HepG2 (cell line): ENCODE data around the gene RPA1. TPM values are rescaled to one million over a fixed set of nuclear protein-coding genes. Genes with fewer than 3 reads are reported as not detected.

Source experiments
- ATAC-seq: fragments of 200-7000 bp; cut with Tn5 transposase; 3 replicates; pipeline ENCODE4 v1.9.1; 2020; ENCODE audit warnings: mild to moderate bottlenecking, moderate library complexity
- BruUV-seq: library from RNA; stranded (reverse); fragments of 400-500 nt; replicated peaks from 2 replicates; lab custom pipeline; 2021; lab: Mats Ljungman, UMichigan
- CTCF ChIA-PET: fragments of 300-600 bp; formaldehyde crosslinking; extraction: SDS; loops from one replicate; lab custom pipeline; 2021; ENCODE audit warnings: low total read pairs, inconsistent platforms, low intra/inter-chr PET ratio; lab: Yijun Ruan, JAX
- POLR2A ChIA-PET: fragments of 350-600 bp; sonication (Branson Sonifier 250); formaldehyde crosslinking; loops from one replicate; lab custom pipeline; 2020; ENCODE audit warnings: antibody characterized with exemption, inconsistent platforms; lab: Yijun Ruan, JAX
- DNase-seq: peaks from one replicate; pipeline ENCODE4 v3.0.0-alpha.2; 2015; ENCODE audit warnings: low spot score
- FAIRE-seq: peaks from 3 replicates; lab custom pipeline; 2011; peaks lifted over from hg19 to GRCh38; lab: Jason Lieb, UNC
- H2AFZ ChIP-seq: one replicate; pipeline ENCODE4 v1.6.1; 2011; ENCODE audit warnings: low read length, inconsistent platforms
- H3K27ac ChIP-seq: fragments of 300-600 bp; 3 replicates; pipeline ENCODE4 v1.8.0; 2011; ENCODE audit warnings: mixed run types, mild to moderate bottlenecking, mixed read lengths, low read length, inconsistent platforms; ENCODE audit not compliant: insufficient read depth; ENCODE audit errors: extremely low read length
- H3K27me3 ChIP-seq, 2 experiments: fragments of 200-600 bp in 1 of 2; 2 replicates in 1 of 2; 3 replicates in 1 of 2; pipeline versions ENCODE4 v1.6.0 to v1.8.0; 2011; ENCODE audit warnings: low read length in 2 of 2, mild to moderate bottlenecking in 2 of 2, moderate library complexity in 2 of 2, inconsistent platforms in 1 of 2; ENCODE audit not compliant: insufficient read depth in 2 of 2, control insufficient read depth in 1 of 2
- H3K36me3 ChIP-seq, 2 experiments: fragments of 200-600 bp in 1 of 2; replicated peaks in 1 of 2; 2 replicates in 1 of 2; 3 replicates in 1 of 2; pipeline versions ENCODE4 v1.5.1 to v1.8.0; 2011; ENCODE audit warnings: low read length in 2 of 2, inconsistent platforms in 1 of 2; ENCODE audit not compliant: insufficient read depth in 2 of 2, control insufficient read depth in 1 of 2
- H3K4me1 ChIP-seq: 2 replicates; pipeline ENCODE4 v1.5.1; 2012; ENCODE audit warnings: low read length, inconsistent platforms; ENCODE audit not compliant: insufficient read depth
- H3K4me2 ChIP-seq: 2 replicates; pipeline ENCODE4 v1.6.0; 2011; ENCODE audit warnings: low read depth, low read length, inconsistent platforms
- H3K4me3 ChIP-seq, 3 experiments: fragments of 200-600 bp in 1 of 3; sonication (generic), shearing (Covaris generic) in 1 of 3; replicated peaks in 1 of 3; 2 replicates each; pipeline ENCODE4 v1.5.1; 2011 to 2016; ENCODE audit warnings: low read length in 3 of 3, inconsistent platforms in 2 of 3, low read depth in 2 of 3, mild to moderate bottlenecking in 2 of 3, control low read depth in 1 of 3, mixed read lengths in 1 of 3; ENCODE audit not compliant: insufficient read depth in 1 of 3
- H3K79me2 ChIP-seq: one replicate; pipeline ENCODE4 v1.6.1; 2011; ENCODE audit warnings: low read length, inconsistent platforms; ENCODE audit not compliant: insufficient read depth
- H3K9ac ChIP-seq: 2 replicates; pipeline ENCODE4 v1.6.0; 2011; ENCODE audit warnings: mild to moderate bottlenecking, low read depth, low read length, inconsistent platforms; ENCODE audit not compliant: insufficient read depth
- H3K9me3 ChIP-seq: 2 replicates; pipeline ENCODE4 v1.5.1; 2012; ENCODE audit warnings: mild to moderate bottlenecking, low read length
- H4K20me1 ChIP-seq: 2 replicates; pipeline ENCODE4 v1.6.0; 2011; ENCODE audit warnings: inconsistent platforms, mild to moderate bottlenecking, low read length, moderate library complexity; ENCODE audit not compliant: insufficient read depth
- HNF1B ChIP-seq: sonication (generic); formaldehyde crosslinking; IDR thresholded peaks from 2 replicates; pipeline ENCODE4 v1.5.1; 2020; ENCODE audit warnings: mild to moderate bottlenecking, moderate library complexity, missing genetic modification reagents
- HNF4A ChIP-seq: sonication (generic); formaldehyde crosslinking; IDR thresholded peaks from 2 replicates; pipeline ENCODE4 v1.4.0; 2020; ENCODE audit warnings: missing genetic modification reagents
- LCORL ChIP-seq, 2 experiments: fragments of 450-650 bp in 1 of 2; sonication (generic) in 1 of 2; formaldehyde crosslinking in 1 of 2; IDR thresholded peaks; 2 replicates each; pipeline versions ENCODE4 v1.5.0 to v1.6.1; 2017 to 2020; ENCODE audit warnings: antibody characterized with exemption in 1 of 2, missing genetic modification reagents in 1 of 2
- MEIS2 ChIP-seq: sonication (generic); formaldehyde crosslinking; IDR thresholded peaks from 2 replicates; pipeline ENCODE4 v1.9.0; 2021; ENCODE audit warnings: mild to moderate bottlenecking, missing genetic modification reagents
- MXD4 ChIP-seq: IDR thresholded peaks from 2 replicates; pipeline ENCODE4 v1.6.1; 2016; ENCODE audit warnings: mild to moderate bottlenecking, missing biosample characterization, missing genetic modification reagents
- PLRG1 ChIP-seq: fragments of 450-650 bp; conservative IDR thresholded peaks from 2 replicates; pipeline ENCODE4 v1.6.1; 2016
- SMC3 ChIP-seq: IDR thresholded peaks from 2 replicates; pipeline ENCODE4 v1.6.1; 2011; ENCODE audit warnings: low read length, improper control_type of control experiment
- STAG1 ChIP-seq: sonication (generic); formaldehyde crosslinking; IDR thresholded peaks from 2 replicates; pipeline ENCODE4 v1.4.0; 2020; ENCODE audit warnings: missing genetic modification reagents
- TOE1 ChIP-seq: sonication (generic); formaldehyde crosslinking; IDR thresholded peaks from 2 replicates; pipeline ENCODE4 v1.4.0; 2020; ENCODE audit warnings: mild to moderate bottlenecking, missing genetic modification reagents
- ZBTB33 ChIP-seq: sonication (generic); formaldehyde crosslinking; IDR thresholded peaks from 2 replicates; pipeline ENCODE4 v1.4.0; 2020; ENCODE audit warnings: missing genetic modification reagents
- ZFAT ChIP-seq: sonication (generic); formaldehyde crosslinking; conservative IDR thresholded peaks from 2 replicates; pipeline ENCODE4 v1.8.1; 2023; ENCODE audit warnings: missing genetic modification reagents, inconsistent platforms
- ZNF121 ChIP-seq: sonication (generic); formaldehyde crosslinking; IDR thresholded peaks from 2 replicates; pipeline ENCODE4 v1.5.0; 2020; ENCODE audit warnings: mild to moderate bottlenecking, missing genetic modification reagents
- ZNF234 ChIP-seq: sonication (generic); formaldehyde crosslinking; conservative IDR thresholded peaks from 2 replicates; pipeline ENCODE4 v1.5.1; 2020; ENCODE audit warnings: mild to moderate bottlenecking, missing genetic modification reagents
- ZNF770 ChIP-seq: sonication (generic); formaldehyde crosslinking; IDR thresholded peaks from 2 replicates; pipeline ENCODE4 v1.5.0; 2020; ENCODE audit warnings: mild to moderate bottlenecking, missing genetic modification reagents
- WGBS: methylation state at CpG from one replicate; pipeline ENCODE4 v1.1.6; 2017; ENCODE audit warnings: low lambda C conversion rate; 5-methylcytosine and 5-hydroxymethylcytosine counted together
- in situ Hi-C: cut with HindIII; loops from 2 replicates; pipeline ENCODE4 v1.10.0; 2017; ENCODE audit warnings: low pct_unique_long_range_greater_than_20kb; ENCODE audit not compliant: extremely low pct_ligation_motif_present
- intact Hi-C: fragments of 100-400 bp; cut with micrococcal nuclease; formaldehyde crosslinking; loops from one replicate; pipeline ENCODE4 v1.10.0; 2022; ENCODE audit not compliant: unreplicated experiment
- polyA plus RNA-seq, 8 experiments: library from polyadenylated mRNA; depleted of rRNA in 3 of 8; stranded (reverse) in 7 of 8; unstranded in 1 of 8; fragments of >200 nt; fragmentation: Illumina TruSeq in 4 of 8; extraction: Trizol in 4 of 8; gene quantifications; 2 replicates each; pipeline versions ENCODE4 v1.2.1 to v1.2.3, GENCODE V29; 2011 to 2016; ENCODE audit warnings: low read depth in 4 of 8, missing spikeins in 1 of 8, mixed read lengths in 1 of 8; ENCODE audit not compliant: insufficient read depth in 1 of 8
- total RNA-seq, 5 experiments: library from RNA; depleted of rRNA; stranded (reverse); fragments of >200 nt; fragmentation: Illumina TruSeq; extraction: Trizol; gene quantifications; 2 replicates each; pipeline ENCODE4 v1.2.3, GENCODE V29; 2016; ENCODE audit warnings: low read depth in 1 of 5
- TF ChIP-seq, protein P1 (sequence below): sonication (generic); formaldehyde crosslinking; IDR thresholded peaks from 2 replicates; pipeline ENCODE4 v1.5.0; 2020; ENCODE audit warnings: mild to moderate bottlenecking, missing genetic modification reagents, moderate library complexity
- TF ChIP-seq, protein P2 (sequence below): sonication (generic); formaldehyde crosslinking; conservative IDR thresholded peaks from 2 replicates; pipeline ENCODE4 v1.8.1; 2023; ENCODE audit warnings: missing genetic modification reagents

The RPA1 gene
- total and polyA plus RNA-seq, 2 of the 13 experiments (the other 11 are each of a cell fraction or from before 2014, with no cell fraction given): 13.9 to 37.6 TPM

DNA sequence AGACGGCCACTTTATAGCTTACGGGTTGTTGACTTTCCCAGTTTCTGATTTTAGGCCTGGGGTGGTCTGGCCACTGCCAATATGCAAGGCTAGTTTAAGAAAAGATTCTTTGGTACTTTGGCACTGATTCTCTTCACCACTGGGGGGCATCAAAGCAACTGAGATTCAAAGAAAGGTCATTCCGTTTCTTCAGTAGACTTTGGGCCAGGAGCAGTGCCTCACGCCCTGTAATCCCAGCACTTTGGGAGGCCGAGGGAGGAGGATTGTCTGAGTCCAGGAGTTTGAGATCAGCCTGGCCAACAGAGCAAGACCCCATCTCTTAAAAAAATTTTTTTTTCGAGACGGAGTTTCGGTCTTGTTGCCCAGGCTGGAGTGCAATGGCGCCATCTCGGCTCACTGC, 53.0 kb downstream of the RPA1 start:
- FAIRE-seq: peak; percentile 76
- TF ChIP-seq HNF4A (CRISPR knock-in tag): peak; percentile 39
- TF ChIP-seq LCORL (IDR thresholded peaks at IDR 0.05): no peak
- TF ChIP-seq LCORL (CRISPR knock-in tag; IDR thresholded peaks at IDR 0.05): 0 out of 2 replicates have a peak, but pooled peaks have one; percentile 20
- TF ChIP-seq, protein P1, sequence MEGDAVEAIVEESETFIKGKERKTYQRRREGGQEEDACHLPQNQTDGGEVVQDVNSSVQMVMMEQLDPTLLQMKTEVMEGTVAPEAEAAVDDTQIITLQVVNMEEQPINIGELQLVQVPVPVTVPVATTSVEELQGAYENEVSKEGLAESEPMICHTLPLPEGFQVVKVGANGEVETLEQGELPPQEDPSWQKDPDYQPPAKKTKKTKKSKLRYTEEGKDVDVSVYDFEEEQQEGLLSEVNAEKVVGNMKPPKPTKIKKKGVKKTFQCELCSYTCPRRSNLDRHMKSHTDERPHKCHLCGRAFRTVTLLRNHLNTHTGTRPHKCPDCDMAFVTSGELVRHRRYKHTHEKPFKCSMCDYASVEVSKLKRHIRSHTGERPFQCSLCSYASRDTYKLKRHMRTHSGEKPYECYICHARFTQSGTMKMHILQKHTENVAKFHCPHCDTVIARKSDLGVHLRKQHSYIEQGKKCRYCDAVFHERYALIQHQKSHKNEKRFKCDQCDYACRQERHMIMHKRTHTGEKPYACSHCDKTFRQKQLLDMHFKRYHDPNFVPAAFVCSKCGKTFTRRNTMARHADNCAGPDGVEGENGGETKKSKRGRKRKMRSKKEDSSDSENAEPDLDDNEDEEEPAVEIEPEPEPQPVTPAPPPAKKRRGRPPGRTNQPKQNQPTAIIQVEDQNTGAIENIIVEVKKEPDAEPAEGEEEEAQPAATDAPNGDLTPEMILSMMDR (CRISPR knock-in tag): peak; percentile 76
- peak; percentile 57; the same call in 1 of the 2 replicates for TF ChIP-seq ZNF121 (CRISPR knock-in tag)
- 0 out of 2 replicates have a peak, but pooled peaks have one; percentile 27 for TF ChIP-seq HNF1B (CRISPR knock-in tag)
- TF ChIP-seq STAG1 (CRISPR knock-in tag): peak; percentile 81
- TF ChIP-seq ZNF770 (CRISPR knock-in tag): peak; percentile 89
- no peak for TF ChIP-seq ZNF234
- TF ChIP-seq ZFAT (CRISPR knock-in tag): no peak
- no peak for TF ChIP-seq TOE1 (CRISPR knock-in tag)
- peak; percentile 68 for TF ChIP-seq SMC3
- no peak for TF ChIP-seq PLRG1
- peak; percentile 86 for TF ChIP-seq ZBTB33
- TF ChIP-seq, protein P2, sequence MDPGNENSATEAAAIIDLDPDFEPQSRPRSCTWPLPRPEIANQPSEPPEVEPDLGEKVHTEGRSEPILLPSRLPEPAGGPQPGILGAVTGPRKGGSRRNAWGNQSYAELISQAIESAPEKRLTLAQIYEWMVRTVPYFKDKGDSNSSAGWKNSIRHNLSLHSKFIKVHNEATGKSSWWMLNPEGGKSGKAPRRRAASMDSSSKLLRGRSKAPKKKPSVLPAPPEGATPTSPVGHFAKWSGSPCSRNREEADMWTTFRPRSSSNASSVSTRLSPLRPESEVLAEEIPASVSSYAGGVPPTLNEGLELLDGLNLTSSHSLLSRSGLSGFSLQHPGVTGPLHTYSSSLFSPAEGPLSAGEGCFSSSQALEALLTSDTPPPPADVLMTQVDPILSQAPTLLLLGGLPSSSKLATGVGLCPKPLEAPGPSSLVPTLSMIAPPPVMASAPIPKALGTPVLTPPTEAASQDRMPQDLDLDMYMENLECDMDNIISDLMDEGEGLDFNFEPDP (CRISPR knock-in tag): no peak
- 0 out of 2 replicates have a peak, but pooled peaks have one; percentile 9 for TF ChIP-seq MEIS2 (CRISPR knock-in tag)
- no peak for TF ChIP-seq MXD4

More for the DNA sequence above, 53.0 kb downstream of the RPA1 start:
- Histone ChIP-seq H3K9ac (no peak overlapping the region), H3K4me1 (no peaks in the 10 kb centered on the region), H3K79me2 (no peaks in the 10 kb centered on the region), H3K27me3 (no peaks in the 10 kb centered on the region), H3K4me3 (no peak overlapping the region), H4K20me1 (peaks cover 3% of the 10 kb centered on the region; the same call in 1 of the 2 replicates), H3K9me3 (no peaks in the 10 kb centered on the region), H2AFZ (no peak overlapping the region), H3K27ac (no peak overlapping the region), H3K36me3 (peaks cover 33 to 79% of the 10 kb centered on the region in 2 experiments), H3K4me2 (no peak overlapping the region)
- ChIA-PET CTCF (interaction anchor here (1.2 to 2.3 kb wide), 4 partner anchors 143 to 162 kb away, joined by 3 to 6 read pairs (median 4); partner anchors contain the start of genes DPH1 and RTN4RL1), POLR2A (no interaction called here)
- in situ Hi-C loops: no loop called here
- WGBS: 79% methylated on average over 9 of the region's 10 CpGs
- BruUV-seq: no TSS peak
- ATAC-seq (no peak), DNase-seq (peak; percentile 33)
- intact Hi-C loops: loop anchor here (10.0 kb wide), 1 partner anchor 142 kb away; the partner anchor contains the start of gene RTN4RL1
